Kidney (tissue), 14 donors: ENCODE results near the gene IRF6. TPM values are rescaled to one million over a fixed set of nuclear protein-coding genes. Genes with fewer than 3 reads are reported as not detected.
A peak's percentile ranks its signal among the peaks of the same experiment; 100 is the strongest.

Experiments
- DNase-seq, 5 donors: peaks; one replicate each; pipeline ENCODE4 v3.0.0-alpha.2; 2013 to 2020
- FAIRE-seq: peaks from 2 replicates; lab custom pipeline; 2012; peaks lifted over from hg19 to GRCh38; lab: Jason Lieb, UNC
- H3K27ac ChIP-seq, 2 donors: one replicate each; pipeline ENCODE4 v1.7.0; 2013; ENCODE audit warnings: low read depth in 2 of 2, low read length in 2 of 2, inconsistent platforms in 1 of 2
- H3K27me3 ChIP-seq: one replicate; pipeline ENCODE4 v1.7.1; 2013; ENCODE audit warnings: low read length, inconsistent platforms; ENCODE audit not compliant: control insufficient read depth, insufficient read depth
- H3K36me3 ChIP-seq, 3 donors: one replicate each; pipeline versions ENCODE4 v1.7.0 to v1.7.1; 2013; ENCODE audit warnings: low read length in 3 of 3, control low read depth in 1 of 3, inconsistent platforms in 1 of 3; ENCODE audit not compliant: insufficient read depth in 3 of 3, control insufficient read depth in 2 of 3
- H3K4me1 ChIP-seq, 3 donors: one replicate each; pipeline versions ENCODE4 v1.7.0 to v1.7.1; 2013; ENCODE audit warnings: low read length in 3 of 3, inconsistent platforms in 1 of 3, low read depth in 1 of 3; ENCODE audit not compliant: control insufficient read depth in 2 of 3, insufficient read depth in 2 of 3
- H3K4me3 ChIP-seq, 3 donors: one replicate each; pipeline versions ENCODE4 v1.7.0 to v1.8.1; 2013; ENCODE audit warnings: low read length in 3 of 3, control low read depth in 1 of 3, inconsistent platforms in 1 of 3
- H3K9ac ChIP-seq, 3 donors: one replicate each; pipeline versions ENCODE4 v1.7.0 to v1.7.1; 2013; ENCODE audit warnings: low read length in 3 of 3, control low read depth in 1 of 3, inconsistent platforms in 1 of 3
- H3K9me3 ChIP-seq, 3 donors: one replicate each; pipeline versions ENCODE4 v1.7.0 to v1.7.1; 2013; ENCODE audit warnings: low read length in 3 of 3, control low read depth in 1 of 3, inconsistent platforms in 1 of 3; ENCODE audit not compliant: control insufficient read depth in 2 of 3, insufficient read depth in 1 of 3
- CTCF ChIP-seq: IDR thresholded peaks from 3 replicates; pipeline ENCODE4 v1.5.1; 2012; ENCODE audit warnings: mild to moderate bottlenecking, moderate library complexity, borderline replicate concordance; ENCODE audit not compliant: insufficient read depth; ENCODE audit errors: extremely low read depth
- intact Hi-C: fragments of 100-400 bp; cut with DNase I; formaldehyde crosslinking; loops from one replicate; pipeline ENCODE4 v1.11.1; 2022
- polyA plus RNA-seq: library from polyadenylated mRNA; stranded (reverse); fragments of 350-450 nt; fragmentation: Illumina TruSeq; extraction: RNeasy Lipid Tissue Mini Kit (QIAGEN cat#74804); gene quantifications from one replicate; pipeline ENCODE4 v1.2.3, GENCODE V29; 2014; ENCODE audit warnings: low read depth, low replicate concordance; ENCODE audit not compliant: insufficient read depth
- total RNA-seq: library from RNA; stranded (reverse); fragmentation: NEBNext Ultra II Directional; extraction: Animal tissue kit (Norgen Biotek cat#: 25700); gene quantifications from one replicate; pipeline ENCODE4 v1.2.1, GENCODE V29; 2021
- donor health status: control.
- donor health status: control.
- donor health status: control.
- donor health status: control.
- donor health status: control.
- donor health status: DM: yes; HTN: yes; CAD: no.
- donor health status: Normal renal cell carcinoma (clear cell type).

The IRF6 gene
- total and polyA plus RNA-seq, 2 donors from 2014 or later, result 24.0 to 37.1 TPM

- FAIRE-seq (no peak), DNase-seq (peak in 1 of 5 donors; percentile 61)
- Histone ChIP-seq H3K4me1 (peaks cover 0 to 19% (median 17%) of the 10 kb centered on the region in 3 donors), H3K27me3 (no peaks in the 10 kb centered on the region), H3K27ac (peak overlapping the region in 1 of 2 donors; percentile 51), H3K9me3 (no peaks in the 10 kb centered on the region), H3K36me3 (no peaks in the 10 kb centered on the region), H3K4me3 (no peak overlapping the region), H3K9ac (no peak overlapping the region)
- no peak for TF ChIP-seq CTCF
- intact Hi-C loops, result no loop called here
Observed at GRCh38 chr1:209743145-209743482, 62.8 kb downstream of the IRF6 start.

GRCh38 chr1:209742409-209743144 is 63.4 kb downstream of the IRF6 start:
- Histone ChIP-seq H3K4me1 (peaks cover 0 to 17% (median 15%) of the 10 kb centered on the region in 3 donors), H3K36me3 (no peaks in the 10 kb centered on the region), H3K9ac (peak overlapping the region in 1 of 3 donors; percentile 3), H3K27ac (peak overlapping the region; percentile 37 to 51), H3K9me3 (no peaks in the 10 kb centered on the region), H3K27me3 (no peaks in the 10 kb centered on the region), H3K4me3 (peak overlapping the region in 2 of 3 donors; percentile 49 to 50)
- intact Hi-C loops, result no loop called here
- FAIRE-seq (no peak), DNase-seq (no peak)
- no peak for TF ChIP-seq CTCF

- Histone ChIP-seq H3K27ac (peak overlapping the region in 1 of 2 donors; percentile 37), H3K9ac (peak overlapping the region in 1 of 3 donors; percentile 3), H3K9me3 (no peaks in the 10 kb centered on the region), H3K4me3 (peak overlapping the region in 2 of 3 donors; percentile 49 to 50), H3K4me1 (peaks cover 0 to 15% (median 10%) of the 10 kb centered on the region in 3 donors), H3K36me3 (no peaks in the 10 kb centered on the region), H3K27me3 (no peaks in the 10 kb centered on the region)
- no peak for FAIRE-seq
- TF ChIP-seq CTCF, result no peak
- intact Hi-C loops, result no loop called here
- DNase-seq, result no peak
Observed at GRCh38 chr1:209741889-209742288, 64.1 kb downstream of the IRF6 start.

- intact Hi-C loops, result no loop called here
- no peak overlapping the region for H3K9ac ChIP-seq
Observed at GRCh38 chr1:209741193-209741592, 64.7 kb downstream of the IRF6 start.

More at GRCh38 chr1:209741193-209741592, 64.7 kb downstream of the IRF6 start:
- no peak for TF ChIP-seq CTCF
- Histone ChIP-seq H3K27ac (peak overlapping the region in 1 of 2 donors; percentile 37), H3K4me3 (peak overlapping the region in 1 of 3 donors; percentile 49), H3K36me3 (no peaks in the 10 kb centered on the region), H3K9me3 (no peaks in the 10 kb centered on the region), H3K4me1 (peaks cover 0 to 12% (median 9%) of the 10 kb centered on the region in 3 donors), H3K27me3 (no peaks in the 10 kb centered on the region)
- no peak for DNase-seq
- no peak for FAIRE-seq
